GM12872 (cell line): ENCODE measurements around the gene GPC6.

ENCODE experiments used
- CTCF ChIP-seq: IDR thresholded peaks from 3 replicates; pipeline ENCODE4 v1.5.1; 2011; ENCODE audit warnings: low read depth, mild to moderate bottlenecking, low read length, moderate library complexity; ENCODE audit not compliant: insufficient read depth

Gene GPC6

GRCh38 chr13:94129490-94129894 lies 902.9 kb downstream of the GPC6 start:
- no peak for TF ChIP-seq CTCF

- TF ChIP-seq CTCF: no peak
Observed at GRCh38 chr13:94138831-94139230, 912.2 kb downstream of the GPC6 start.

- TF ChIP-seq CTCF: no peak
Observed at GRCh38 chr13:94139393-94139995, 912.9 kb downstream of the GPC6 start.

GRCh38 chr13:94140027-94140426 lies 913.4 kb downstream of the GPC6 start:
- no peak for TF ChIP-seq CTCF

- TF ChIP-seq CTCF: no peak
Observed at GRCh38 chr13:94140511-94140910, 913.9 kb downstream of the GPC6 start.

- TF ChIP-seq CTCF: no peak
Observed at GRCh38 chr13:94143624-94144350, 917.2 kb downstream of the GPC6 start.

GRCh38 chr13:94145966-94146365 lies 919.4 kb downstream of the GPC6 start:
- no peak for TF ChIP-seq CTCF
